Retinal pigment epithelial cell (primary cell): ENCODE data around the gene FBXO8.

Source experiments
- DNase-seq: peaks from one replicate; pipeline ENCODE4 v3.0.0-alpha.2; 2010; ENCODE audit warnings: low read depth
- H3K4me3 ChIP-seq: 2 replicates; pipeline ENCODE4 v1.5.1; 2011; ENCODE audit warnings: mild to moderate bottlenecking, low read length, control low read depth, moderate library complexity
- CTCF ChIP-seq: conservative IDR thresholded peaks from 2 replicates; pipeline ENCODE4 v1.5.1; 2011; ENCODE audit warnings: low read depth, low read length, control low read depth, inconsistent platforms

FBXO8 gene

DNA sequence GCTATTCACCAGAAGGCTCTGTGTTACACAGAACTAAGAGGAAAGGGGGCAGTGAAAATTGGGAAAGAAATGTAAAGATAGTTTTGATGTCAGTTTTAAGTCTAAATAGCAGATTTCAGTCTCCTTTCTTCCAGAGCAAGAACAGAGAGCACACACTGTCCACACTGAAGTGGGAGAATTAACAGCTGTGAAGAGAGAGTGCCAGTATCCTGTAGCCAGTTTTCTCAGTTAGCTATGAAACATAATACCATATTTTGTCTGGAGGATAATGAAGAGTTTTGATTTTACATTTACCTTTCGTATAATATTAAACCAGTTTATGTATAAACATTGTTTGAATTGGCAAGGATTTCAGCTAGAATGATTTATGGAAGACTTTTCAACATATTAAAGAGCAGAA is 35.1 kb downstream of the FBXO8 start:
- TF ChIP-seq CTCF = no peak
- H3K4me3 ChIP-seq = no peak overlapping the region
- no peak for DNase-seq

- no peak for DNase-seq
- no peak for TF ChIP-seq CTCF
- no peak overlapping the region for H3K4me3 ChIP-seq
Measured at GRCh38 chr4:174245714-174246113, 37.8 kb downstream of the FBXO8 start.

- no peak overlapping the region for H3K4me3 ChIP-seq
- DNase-seq = no peak
- TF ChIP-seq CTCF = no peak
Measured at GRCh38 chr4:174244441-174244840, 39.0 kb downstream of the FBXO8 start.

DNA sequence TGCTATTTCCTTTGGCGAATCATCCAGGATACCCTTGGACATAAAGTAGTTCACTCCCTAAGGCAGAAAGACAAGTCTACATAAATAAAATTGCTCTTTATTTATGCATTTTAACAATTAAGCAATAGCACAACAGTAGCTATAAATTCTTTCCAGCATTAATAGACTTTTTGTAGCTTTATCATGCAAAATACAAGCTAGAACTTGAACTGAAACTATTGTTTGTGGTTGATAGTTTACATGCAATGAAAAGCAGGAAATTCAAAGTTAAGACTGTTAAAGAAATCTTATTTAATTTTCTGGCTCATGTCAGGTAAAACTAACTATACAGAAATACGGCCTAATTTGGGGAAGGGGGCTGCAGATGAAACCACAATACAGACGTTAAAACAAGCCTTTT is 42.3 kb downstream of the FBXO8 start:
- no peak for DNase-seq
- H3K4me3 ChIP-seq = no peak overlapping the region
- TF ChIP-seq CTCF = no peak

GRCh38 chr4:174236359-174236758 is 47.1 kb downstream of the FBXO8 start:
- DNase-seq = no peak
- no peak overlapping the region for H3K4me3 ChIP-seq
- no peak for TF ChIP-seq CTCF

DNA sequence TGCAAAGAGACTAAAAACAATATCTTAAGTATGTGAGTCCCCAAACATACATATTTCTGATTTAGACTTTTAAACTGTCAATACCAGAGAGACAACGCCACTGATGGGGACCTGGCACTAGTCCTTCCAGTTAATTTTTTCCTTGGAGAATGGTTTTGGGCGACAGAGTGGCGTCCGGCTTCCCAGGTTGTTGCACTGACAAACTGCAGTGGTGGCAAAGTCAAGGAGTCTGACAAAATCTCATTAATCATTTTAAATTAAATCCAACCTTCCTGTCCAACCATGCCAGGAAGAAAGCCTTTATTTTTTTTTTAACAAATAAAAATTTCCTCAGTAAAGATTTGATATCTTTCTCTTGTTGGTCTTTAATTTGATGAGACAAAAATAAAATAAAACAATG is 52.8 kb downstream of the FBXO8 start:
- H3K4me3 ChIP-seq = no peak overlapping the region
- TF ChIP-seq CTCF = no peak
- DNase-seq = no peak

DNA sequence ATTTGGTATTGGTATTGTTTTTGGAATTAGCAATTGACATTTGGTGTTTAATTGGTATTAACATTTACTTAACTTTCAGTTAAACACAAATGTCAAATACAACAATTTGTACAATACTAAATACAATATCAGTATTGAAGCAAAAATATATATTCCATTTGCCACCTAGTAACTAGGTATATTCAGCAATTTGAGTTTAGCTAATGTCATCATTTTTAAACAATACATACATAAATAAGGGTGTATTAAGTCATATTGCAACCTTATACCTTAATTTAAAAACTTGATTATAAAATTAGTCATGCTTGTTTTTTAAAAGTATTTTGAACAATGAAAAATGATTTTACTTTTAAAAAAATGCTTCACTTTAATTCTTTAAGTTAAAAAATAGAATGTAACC is 53.3 kb downstream of the FBXO8 start:
- DNase-seq = no peak
- no peak overlapping the region for H3K4me3 ChIP-seq
- TF ChIP-seq CTCF = no peak
